GM19240 (cell line): ENCODE data around the gene RIOK3.

Experiments
- DNase-seq: peaks from one replicate; pipeline ENCODE4 v3.0.0; 2011; ENCODE audit warnings: low spot score; ENCODE audit not compliant: insufficient read length

Gene RIOK3

GRCh38 chr18:23528580-23529472, 75.7 kb downstream of the RIOK3 start:
- no peak for DNase-seq

- no peak for DNase-seq
Measured at GRCh38 chr18:23529604-23530003, 76.5 kb downstream of the RIOK3 start.

DNA sequence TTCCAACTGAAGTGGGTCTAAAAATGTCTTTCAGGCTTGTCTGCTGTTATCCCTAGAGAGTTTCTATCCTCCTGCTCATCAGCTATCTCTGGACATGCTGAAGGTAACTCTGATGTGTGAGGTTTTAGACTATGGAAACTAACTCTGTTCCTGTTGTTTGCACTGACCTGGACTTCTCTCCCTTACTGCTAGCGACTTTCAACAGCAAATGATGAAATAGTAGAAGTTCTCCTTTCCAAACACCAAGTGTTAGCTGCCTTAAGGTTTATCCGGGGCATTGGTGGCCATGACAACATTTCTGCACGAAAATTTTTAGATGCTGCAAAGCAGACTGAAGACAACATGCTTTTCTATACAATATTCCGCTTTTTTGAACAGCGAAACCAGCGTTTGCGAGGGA, 77.1 kb downstream of the RIOK3 start:
- no peak for DNase-seq

- no peak for DNase-seq
Measured at GRCh38 chr18:23531912-23532311, 78.8 kb downstream of the RIOK3 start.
